Sciatic nerve (tissue), 2 donors: ENCODE measurements around the gene AGMO. TPM values are rescaled to one million over a fixed set of nuclear protein-coding genes. Genes with fewer than 3 reads are reported as not detected.
A peak's percentile ranks its signal among the peaks of the same experiment; 100 is the strongest.

Experiments
- ATAC-seq: fragments of 200-7000 bp; cut with Tn5 transposase; one replicate; pipeline ENCODE4 v1.9.1; 2020; ENCODE audit warnings: mild to moderate bottlenecking, moderate library complexity
- DNase-seq: peaks from one replicate; pipeline ENCODE4 v3.0.0-alpha.2; 2020; ENCODE audit warnings: low spot score
- intact Hi-C: fragments of 100-400 bp; cut with DNase I; formaldehyde crosslinking; loops from one replicate; pipeline ENCODE4 v1.14.2; 2022
- total RNA-seq: library from RNA; stranded (reverse); fragmentation: NEBNext Ultra II Directional; extraction: Animal tissue kit (Norgen Biotek cat#: 25700); gene quantifications from one replicate; pipeline ENCODE4 v1.2.1, GENCODE V29; 2021
- donor health status: DM: no; HTN: no; CAD: no.
- donor health status: DM: no; HTN: no; CAD: no.

The AGMO gene
- total RNA-seq: 6.9 TPM

GRCh38 chr7:15561835-15562234 is at the start of gene AGMO:
Gene AGMO, minus strand, starts transcription at chr7:15562015.
- intact Hi-C loops: no loop called here
- peak; percentile 89 for DNase-seq
- peak; percentile 89 for ATAC-seq

- intact Hi-C loops: no loop called here
- DNase-seq (no peak), ATAC-seq (no peak)
Measured at GRCh38 chr7:15610503-15610902, 48.7 kb upstream of the AGMO start.

- intact Hi-C loops: no loop called here
Measured at GRCh38 chr7:15609287-15609686, 47.5 kb upstream of the AGMO start.

GRCh38 chr7:15607529-15608210 is 45.9 kb upstream of the AGMO start:
- ATAC-seq (peak; percentile 37), DNase-seq (no peak)
- intact Hi-C loops: no loop called here

More at GRCh38 chr7:15609287-15609686, 47.5 kb upstream of the AGMO start:
- no peak for DNase-seq
- ATAC-seq: peak; percentile 40

GRCh38 chr7:15606561-15606960 is 44.7 kb upstream of the AGMO start:
- DNase-seq: no peak
- intact Hi-C loops: no loop called here
- ATAC-seq: no peak

- intact Hi-C loops: no loop called here
- no peak for DNase-seq
- ATAC-seq: no peak
Measured at GRCh38 chr7:15604166-15604565, 42.4 kb upstream of the AGMO start.

- DNase-seq (no peak), ATAC-seq (no peak)
- intact Hi-C loops: no loop called here
Measured at GRCh38 chr7:15603124-15603523, 41.3 kb upstream of the AGMO start.

GRCh38 chr7:15602236-15602635 is 40.4 kb upstream of the AGMO start:
- intact Hi-C loops: no loop called here
- ATAC-seq (no peak), DNase-seq (no peak)

- intact Hi-C loops: no loop called here
- ATAC-seq (no peak), DNase-seq (no peak)
Measured at GRCh38 chr7:15601175-15601574, 39.4 kb upstream of the AGMO start.

- peak; percentile 13 for ATAC-seq
Measured at GRCh38 chr7:15600298-15600697, 38.5 kb upstream of the AGMO start.

GRCh38 chr7:15594461-15594860 is 32.6 kb upstream of the AGMO start:
- no peak for ATAC-seq
- intact Hi-C loops: no loop called here
- DNase-seq: no peak

More at GRCh38 chr7:15600298-15600697, 38.5 kb upstream of the AGMO start:
- intact Hi-C loops: no loop called here
- no peak for DNase-seq

GRCh38 chr7:15593382-15593781 is 31.6 kb upstream of the AGMO start:
- intact Hi-C loops: no loop called here
- ATAC-seq: no peak
- no peak for DNase-seq

GRCh38 chr7:15586266-15586665 is 24.5 kb upstream of the AGMO start:
- intact Hi-C loops: no loop called here
- no peak for ATAC-seq
- no peak for DNase-seq

GRCh38 chr7:15584575-15584974 is 22.8 kb upstream of the AGMO start:
- intact Hi-C loops: no loop called here
- no peak for ATAC-seq
- DNase-seq: no peak

GRCh38 chr7:15582773-15583172 is 21.0 kb upstream of the AGMO start:
- intact Hi-C loops: no loop called here
- ATAC-seq: peak; percentile 69
- no peak for DNase-seq

GRCh38 chr7:15581352-15581951 is 19.6 kb upstream of the AGMO start:
- intact Hi-C loops: no loop called here
- ATAC-seq: no peak
- no peak for DNase-seq

GRCh38 chr7:15580604-15581351 is 19.0 kb upstream of the AGMO start:
- ATAC-seq (peak; percentile 48), DNase-seq (no peak)
- intact Hi-C loops: no loop called here

GRCh38 chr7:15577600-15577999 is 15.8 kb upstream of the AGMO start:
- ATAC-seq (no peak), DNase-seq (no peak)
- intact Hi-C loops: no loop called here

GRCh38 chr7:15571301-15571878 is 9.6 kb upstream of the AGMO start:
- intact Hi-C loops: no loop called here
- DNase-seq (no peak), ATAC-seq (no peak)

- intact Hi-C loops: no loop called here
- no peak for DNase-seq
- no peak for ATAC-seq
Measured at GRCh38 chr7:15567652-15568051, 5.8 kb upstream of the AGMO start.
